NCI-H748 treated with DMSO at 0.1 percent for 48 hours (cell line): Measurements from ENCODE around the gene CWF19L2.
A peak's percentile ranks its signal among the peaks of the same experiment; 100 is the strongest.
"Not testable (repeated sequence)": the region's sequence is repeated elsewhere in the genome, so short reads cannot be mapped to it uniquely, and the experiment has no call there.

ENCODE experiments used
- DNase-seq: peaks from one replicate; lab custom pipeline; 2025; lab: John Stamatoyannopoulos, UW

The CWF19L2 gene

DNA sequence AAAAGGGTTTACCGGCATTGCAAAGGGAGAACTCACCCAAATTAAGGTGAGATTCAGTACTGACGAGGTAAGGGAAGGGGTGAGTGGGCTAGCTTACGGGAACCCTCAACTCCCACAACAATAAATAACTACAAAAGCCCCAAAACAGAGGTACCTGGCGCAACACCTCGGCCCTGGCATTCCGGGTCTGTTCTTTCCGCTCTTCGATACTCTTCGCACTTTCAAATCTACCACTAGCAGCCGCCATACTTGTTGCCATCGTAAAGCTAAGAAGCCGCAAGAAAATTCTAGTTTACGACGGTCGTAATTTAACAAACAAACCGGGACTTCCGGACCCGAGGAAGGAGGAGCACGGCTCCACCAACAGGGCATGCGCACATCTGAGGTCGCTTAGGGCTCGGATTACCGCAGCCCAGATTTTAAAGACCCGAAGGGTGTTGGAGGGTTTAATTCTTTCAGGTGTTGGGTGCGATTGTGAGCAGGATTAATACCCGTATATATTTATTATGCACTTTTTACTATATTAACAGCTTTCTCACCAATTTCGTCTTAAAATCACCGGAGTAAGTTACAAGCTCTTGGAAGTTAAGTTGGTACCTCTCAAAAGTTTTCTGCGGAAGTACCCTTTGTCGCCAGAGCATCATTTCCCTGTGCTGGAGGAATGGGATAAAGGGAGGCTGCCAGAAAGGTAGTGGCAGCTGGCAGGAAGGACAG is at the start of gene CWF19L2:
Gene CWF19L2, minus strand, starts transcription at position 268 of the 714 bp plus-strand sequence. Its CDS starts 9 bp downstream, at position 259.
- DNase-seq = peak; percentile 79

DNA sequence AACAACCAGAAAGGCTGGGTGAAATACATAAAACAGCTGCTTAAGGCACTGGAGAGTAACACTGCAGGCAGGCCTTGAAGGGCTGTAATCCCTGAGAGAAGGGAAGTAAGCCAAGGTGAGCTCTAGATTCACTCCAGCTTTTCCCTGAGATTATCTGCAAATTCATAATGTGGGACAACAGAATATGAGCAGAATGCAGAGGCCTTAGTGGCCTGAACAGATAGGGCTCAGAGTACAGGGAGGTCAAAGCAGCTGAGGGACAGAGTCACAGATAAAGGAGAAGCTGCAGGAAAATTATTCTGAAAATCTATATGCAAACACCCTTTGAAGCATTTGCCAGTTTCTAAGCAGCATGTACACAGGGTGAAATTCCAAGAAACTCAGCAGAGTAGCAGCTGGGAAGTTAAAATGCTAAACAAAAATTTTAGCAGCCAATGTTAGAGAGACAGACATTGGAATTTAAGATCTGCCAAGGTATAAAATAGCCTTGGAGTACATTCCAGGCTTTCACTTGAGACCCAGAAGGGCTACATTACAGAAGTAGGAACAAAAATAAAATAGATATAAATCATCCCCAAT is 48.1 kb upstream of the CWF19L2 start:
- no peak for DNase-seq

DNA sequence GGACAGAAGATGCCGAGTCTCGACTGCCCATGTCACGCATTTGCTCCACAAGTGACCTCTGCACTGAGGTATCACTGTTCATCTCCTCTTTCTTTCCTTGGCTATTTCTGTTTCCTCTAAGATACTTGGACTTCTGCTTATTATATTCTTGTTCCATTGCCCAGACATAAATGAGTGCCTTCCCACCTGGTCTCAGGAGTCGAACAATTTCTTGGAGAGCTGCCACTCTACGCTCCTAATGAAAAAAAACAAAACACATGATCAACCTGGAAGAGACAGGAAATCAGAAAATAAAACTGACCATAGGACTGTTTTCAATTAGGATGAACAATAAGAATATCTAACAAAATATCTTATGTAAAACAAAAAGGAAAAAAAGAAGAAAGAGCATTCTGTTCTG is 47.4 kb upstream of the CWF19L2 start:
- DNase-seq = no peak

GRCh38 chr11:107501713-107502112 is 44.1 kb upstream of the CWF19L2 start:
- no peak for DNase-seq

DNA sequence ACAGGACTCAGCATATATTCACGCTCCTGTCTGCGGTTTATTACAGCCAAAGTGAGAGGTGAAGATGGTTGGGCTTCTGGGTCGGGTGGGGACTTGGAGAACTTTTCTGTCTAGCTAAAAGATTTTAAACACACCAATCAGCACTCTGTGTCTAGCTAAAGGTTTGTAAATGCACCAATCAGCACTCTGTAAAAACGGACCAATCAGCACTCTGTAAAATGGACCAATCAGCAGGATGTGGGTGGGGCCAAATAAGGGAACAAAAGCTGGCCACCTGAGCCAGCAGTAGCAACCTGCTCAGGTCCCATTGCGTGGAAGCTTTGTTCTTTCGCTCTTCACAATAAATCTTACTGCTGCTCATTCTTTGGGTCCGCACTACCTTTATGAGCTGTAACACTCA is 39.7 kb upstream of the CWF19L2 start:
- not testable (repeated sequence) for DNase-seq

- DNase-seq = no peak
These were observed 38.4 kb upstream of the CWF19L2 start for GRCh38 chr11:107496011-107496410.

- DNase-seq = no peak
These were observed 36.4 kb upstream of the CWF19L2 start for GRCh38 chr11:107494055-107494454.

DNA sequence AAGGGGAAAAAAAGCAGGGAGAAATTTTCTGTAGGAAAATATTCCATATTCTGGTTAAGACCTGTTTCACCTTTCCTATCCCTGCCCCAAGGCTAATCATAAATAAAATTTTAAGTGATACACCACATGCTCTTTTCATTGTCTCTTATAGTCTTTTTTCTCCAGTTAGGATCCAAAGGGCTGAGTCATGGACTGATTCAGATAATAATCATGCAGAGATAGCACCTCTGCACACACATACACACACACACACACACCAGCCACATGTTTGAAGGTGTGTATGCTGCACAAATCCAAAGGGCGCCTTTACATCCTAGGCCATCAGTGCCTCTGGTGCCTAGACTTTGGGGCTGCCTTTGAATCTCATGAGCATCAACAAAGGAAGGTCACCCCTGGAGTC is 35.5 kb upstream of the CWF19L2 start:
- no peak for DNase-seq

GRCh38 chr11:107490836-107491235 is 33.2 kb upstream of the CWF19L2 start:
- no peak for DNase-seq

DNA sequence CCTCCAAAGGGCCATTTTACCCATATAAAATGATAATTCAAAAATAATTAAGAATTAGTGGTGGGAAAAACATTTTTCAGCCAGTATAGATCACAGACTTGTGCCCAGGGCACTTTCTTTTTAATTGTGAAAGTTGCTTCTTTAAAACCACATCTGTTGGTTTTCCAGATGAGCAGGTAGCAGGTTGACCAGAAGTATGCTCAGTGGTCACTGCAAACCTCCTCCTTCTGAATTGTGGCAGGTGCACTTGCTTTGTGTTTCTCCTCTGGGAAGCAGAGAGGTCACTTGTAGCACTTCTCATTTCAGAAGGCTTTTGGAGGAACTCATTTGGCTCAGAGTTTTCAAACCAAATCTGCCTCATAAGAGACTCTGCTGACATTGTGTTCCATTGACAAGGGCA is 24.6 kb upstream of the CWF19L2 start:
- no peak for DNase-seq

GRCh38 chr11:107478922-107479321 is 21.3 kb upstream of the CWF19L2 start:
- DNase-seq = no peak

DNA sequence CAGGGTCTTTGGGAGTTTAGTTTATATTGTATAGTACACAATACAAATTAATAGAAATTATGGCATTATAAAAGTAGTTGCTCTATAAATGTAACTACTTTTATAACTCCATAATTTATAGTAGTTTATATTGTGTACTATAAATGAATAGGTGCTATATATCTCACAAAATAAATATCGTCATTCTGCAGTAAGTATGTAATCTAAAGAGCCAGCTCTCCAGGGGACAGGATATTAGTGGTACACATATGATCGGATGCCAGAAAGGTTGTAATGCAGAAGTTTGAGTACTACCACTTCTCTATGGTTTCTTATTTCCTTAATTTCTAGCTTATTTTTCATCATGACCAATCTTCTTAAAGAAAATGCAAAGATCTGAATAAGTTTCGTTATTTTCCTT is 20.2 kb upstream of the CWF19L2 start:
- no peak for DNase-seq

- DNase-seq = no peak
These were observed 16.2 kb upstream of the CWF19L2 start for GRCh38 chr11:107473792-107474191.

DNA sequence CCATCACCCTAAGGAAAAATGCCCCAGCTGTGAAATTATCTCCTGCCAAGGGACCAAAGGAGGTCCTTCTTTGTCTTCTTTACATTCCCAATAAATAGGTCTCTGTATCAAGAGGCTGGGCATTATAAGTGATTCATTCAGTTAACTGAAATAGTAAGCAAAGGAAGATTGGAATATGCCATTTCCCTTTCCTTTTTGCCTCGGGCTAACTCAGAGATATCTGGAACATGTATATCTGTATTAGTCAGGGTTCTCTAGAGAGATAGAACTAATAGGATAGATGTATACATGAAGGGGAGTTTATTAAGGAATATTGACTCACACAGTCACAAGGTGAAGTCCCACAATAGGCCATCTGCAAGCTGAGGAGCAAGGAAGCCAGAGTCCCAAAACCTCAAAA is 15.3 kb upstream of the CWF19L2 start:
- no peak for DNase-seq

DNA sequence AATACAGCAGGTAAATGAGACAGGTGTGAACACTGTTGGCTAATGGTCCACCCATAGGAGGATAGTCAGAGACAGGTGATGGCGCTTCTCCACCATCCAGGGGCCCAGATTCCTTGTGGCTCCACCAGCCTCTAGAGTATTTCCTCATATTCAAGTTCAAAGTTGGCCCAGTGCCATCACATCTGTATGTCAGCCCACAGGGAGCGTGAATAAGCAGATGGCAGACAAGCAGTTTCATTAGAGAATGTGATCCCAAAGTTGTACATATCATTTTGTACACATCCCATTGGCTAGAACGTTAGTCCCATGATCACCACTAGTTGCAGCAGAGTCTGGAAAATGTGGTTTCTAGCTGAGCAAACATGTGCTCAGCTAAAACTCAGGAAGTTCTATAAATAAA is 11.0 kb upstream of the CWF19L2 start:
- no peak for DNase-seq

- no peak for DNase-seq
These were observed 10.1 kb upstream of the CWF19L2 start for GRCh38 chr11:107467696-107468095.

DNA sequence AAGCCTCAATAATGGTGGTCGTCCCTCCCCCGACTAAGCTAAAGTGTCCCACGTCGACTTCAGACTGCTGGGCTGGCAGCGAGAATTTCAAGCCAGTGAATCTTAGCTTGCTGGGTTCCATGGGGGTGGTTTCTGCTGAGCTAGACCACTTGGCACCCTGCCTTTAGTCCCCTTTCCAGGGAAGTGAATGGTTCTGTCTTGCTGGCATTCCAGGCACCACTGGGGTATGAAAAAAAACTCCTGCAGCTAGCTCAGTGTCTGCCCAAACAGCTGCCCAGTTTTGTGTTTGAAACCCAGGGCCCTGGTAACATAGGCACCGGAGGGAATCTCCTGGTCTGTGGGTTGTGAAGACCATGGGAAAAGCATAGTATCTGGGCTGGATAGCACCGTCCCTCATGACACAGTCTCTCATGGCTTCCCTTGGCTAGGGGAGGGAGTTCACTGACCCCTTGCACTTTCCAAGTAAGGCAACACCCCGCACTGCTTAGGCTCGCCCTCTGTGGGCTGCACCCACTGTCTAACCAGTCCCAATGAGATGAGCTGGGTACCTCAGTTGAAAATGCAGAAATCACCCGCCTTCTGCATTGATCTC is 8.7 kb upstream of the CWF19L2 start:
- DNase-seq = not testable (repeated sequence)

- no peak for DNase-seq
These were observed 444 bp downstream of the CWF19L2 start for GRCh38 chr11:107457205-107457557.

GRCh38 chr11:107453594-107454286 is 3.9 kb downstream of the CWF19L2 start:
- no peak for DNase-seq

DNA sequence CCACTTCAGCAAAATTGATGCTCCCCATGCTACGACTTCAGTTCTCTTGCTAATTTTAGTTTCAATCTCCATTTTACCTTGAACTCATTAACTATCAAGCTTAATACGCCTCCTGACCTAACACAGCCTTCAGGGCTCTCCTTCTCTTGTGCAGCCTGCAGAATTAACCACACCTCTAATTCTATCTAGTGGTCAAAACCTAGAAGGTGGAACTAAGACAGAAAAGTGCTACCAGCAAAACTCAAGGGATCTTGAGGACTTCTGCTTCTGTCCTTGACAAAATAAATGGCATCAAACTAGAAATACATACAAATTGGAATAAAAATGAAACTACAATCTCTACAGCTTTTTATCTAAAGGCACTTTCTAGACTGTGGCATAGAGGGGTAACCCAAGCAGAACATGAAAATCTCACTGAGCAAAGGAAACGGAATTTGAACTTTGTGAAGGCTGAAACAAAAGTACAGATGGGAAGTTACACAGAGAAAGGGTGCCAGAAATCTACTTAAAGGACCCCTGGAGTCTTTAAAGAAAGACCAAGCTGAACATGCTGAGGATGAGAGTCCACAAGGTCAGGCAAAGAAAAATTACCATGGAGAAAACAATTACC is 10.7 kb downstream of the CWF19L2 start:
- DNase-seq = no peak

DNA sequence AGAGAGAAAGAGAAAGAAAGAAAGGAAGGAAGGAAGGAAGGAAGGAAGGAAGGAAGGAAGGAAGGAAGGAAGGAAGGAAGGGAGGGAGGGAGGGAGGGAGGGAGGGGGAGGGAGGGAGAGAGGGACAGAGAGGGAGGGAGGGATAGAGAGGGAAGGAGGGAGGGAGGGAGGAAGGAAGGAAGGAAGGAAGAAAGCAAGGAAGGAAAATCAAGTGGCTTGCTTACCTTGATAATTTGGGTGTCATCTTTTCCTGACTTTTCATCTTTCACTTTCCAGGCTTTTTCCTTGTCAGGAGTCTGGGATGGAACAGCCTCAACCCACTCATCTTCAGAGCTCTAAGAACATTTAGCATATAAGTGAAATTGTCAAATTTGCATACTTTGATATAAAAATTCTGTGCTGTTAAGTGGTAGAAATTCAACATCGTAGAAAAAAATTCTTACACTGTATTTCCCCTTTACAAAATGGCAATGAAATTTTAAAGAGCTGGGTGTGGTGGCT is 14.9 kb downstream of the CWF19L2 start:
- no peak for DNase-seq

DNA sequence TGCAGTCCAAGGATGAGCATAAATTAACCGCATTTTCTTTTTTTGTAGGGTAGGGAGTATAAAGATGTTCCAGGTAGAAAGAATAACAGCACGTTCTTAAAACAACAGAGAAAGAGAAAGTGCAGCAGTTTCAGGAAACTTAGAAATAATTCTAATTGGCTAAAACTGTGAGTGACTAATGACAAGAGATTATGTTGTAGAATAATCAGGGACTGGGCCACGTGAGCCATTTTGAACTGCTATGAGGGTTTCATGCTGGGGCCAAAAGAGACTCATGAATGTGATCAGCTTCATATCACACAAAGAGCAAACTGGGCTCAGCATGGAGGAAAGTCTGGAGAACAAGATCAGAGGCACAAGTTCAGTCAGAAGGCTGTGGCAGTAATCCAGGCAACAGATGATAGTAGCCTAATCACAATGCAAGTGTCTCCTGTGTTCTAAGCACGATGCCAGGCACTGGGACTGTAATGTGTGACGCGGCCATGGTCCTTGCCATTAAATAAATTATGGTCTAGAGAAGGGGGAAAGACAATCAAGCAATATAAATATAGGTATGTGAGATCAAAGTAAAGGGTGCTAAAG is 17.9 kb downstream of the CWF19L2 start:
- no peak for DNase-seq
